GM23338 (cell line): ENCODE results near the gene ST3GAL2. TPM values are rescaled to one million over a fixed set of nuclear protein-coding genes. Genes with fewer than 3 reads are reported as not detected.

Experiments
- ATAC-seq: fragments of 200-7000 bp; cut with Tn5 transposase; 3 replicates; pipeline ENCODE4 v1.9.1; 2020
- DNase-seq: peaks from one replicate; pipeline ENCODE4 v3.0.0-alpha.2; 2015; ENCODE audit warnings: low spot score
- H2AFZ ChIP-seq: fragments of 200-600 bp; sonication (generic); 2 replicates; pipeline ENCODE4 v1.8.0; 2016; ENCODE audit warnings: antibody characterized with exemption, mild to moderate bottlenecking, moderate library complexity
- H3F3A ChIP-seq: fragments of 200-600 bp; sonication (generic); replicated peaks from 2 replicates; pipeline ENCODE4 v1.8.0; 2017; ENCODE audit warnings: antibody characterized with exemption, mixed run types, low read depth
- H3K27ac ChIP-seq: fragments of 200-600 bp; sonication (generic); 2 replicates; pipeline ENCODE4 v1.6.1; 2016; ENCODE audit warnings: low read depth
- H3K27me3 ChIP-seq: fragments of 200-600 bp; sonication (generic); 2 replicates; pipeline ENCODE4 v1.8.0; 2016; ENCODE audit warnings: mild to moderate bottlenecking, mixed run types, moderate library complexity; ENCODE audit not compliant: insufficient read depth
- H3K36me3 ChIP-seq: fragments of 200-600 bp; sonication (generic); 2 replicates; pipeline ENCODE4 v1.8.0; 2016; ENCODE audit warnings: mild to moderate bottlenecking; ENCODE audit not compliant: insufficient read depth
- H3K4me1 ChIP-seq: fragments of 200-600 bp; sonication (generic); 2 replicates; pipeline ENCODE4 v1.8.0; 2016; ENCODE audit warnings: mild to moderate bottlenecking, moderate library complexity; ENCODE audit not compliant: insufficient read depth
- H3K4me2 ChIP-seq: fragments of 200-600 bp; sonication (generic); 2 replicates; pipeline ENCODE4 v1.7.1; 2017; ENCODE audit warnings: mixed run types
- H3K4me3 ChIP-seq: fragments of 200-600 bp; sonication (generic); 2 replicates; pipeline ENCODE4 v1.6.1; 2016; ENCODE audit warnings: mixed run types
- H3K79me2 ChIP-seq: fragments of 200-600 bp; sonication (generic); replicated peaks from 2 replicates; pipeline ENCODE4 v1.8.0; 2017; ENCODE audit warnings: mild to moderate bottlenecking; ENCODE audit not compliant: insufficient read depth
- H3K9me2 ChIP-seq: fragments of 200-600 bp; sonication (generic); 2 replicates; pipeline ENCODE4 v1.8.0; 2017; ENCODE audit not compliant: insufficient read depth
- H4K20me1 ChIP-seq: fragments of 200-600 bp; sonication (generic); replicated peaks from 2 replicates; pipeline ENCODE4 v1.8.0; 2017; ENCODE audit warnings: mild to moderate bottlenecking; ENCODE audit not compliant: insufficient read depth
- H3K27ac Mint-ChIP-seq: 2 replicates; pipeline ENCODE4 v1.8.0; 2020; ENCODE audit warnings: inconsistent platforms, mild to moderate bottlenecking, moderate library complexity, mixed read lengths
- H3K27me3 Mint-ChIP-seq: 3 replicates; pipeline ENCODE4 v1.8.0; 2022; ENCODE audit warnings: low read depth, mild to moderate bottlenecking, moderate library complexity, mixed read lengths, inconsistent platforms; ENCODE audit not compliant: insufficient read depth, poor library complexity
- H3K36me3 Mint-ChIP-seq: 3 replicates; pipeline ENCODE4 v1.8.0; 2021; ENCODE audit warnings: low read depth, mild to moderate bottlenecking, inconsistent platforms, moderate library complexity, mixed read lengths
- H3K4me1 Mint-ChIP-seq: 3 replicates; pipeline ENCODE4 v1.8.0; 2020; ENCODE audit warnings: mild to moderate bottlenecking, inconsistent platforms, mixed read lengths
- H3K4me3 Mint-ChIP-seq: 3 replicates; pipeline ENCODE4 v1.8.0; 2021; ENCODE audit warnings: moderate library complexity, mild to moderate bottlenecking, inconsistent platforms, mixed read lengths
- H3K9me3 Mint-ChIP-seq: 3 replicates; pipeline ENCODE4 v1.8.0; 2020; ENCODE audit warnings: moderate library complexity, mild to moderate bottlenecking, inconsistent platforms, mixed read lengths
- CREB1 ChIP-seq: fragments of 250-450 bp; sonication (Bioruptor Pico); IDR thresholded peaks from 2 replicates; pipeline ENCODE4 v1.5.0; 2020; ENCODE audit warnings: low read depth, mild to moderate bottlenecking, moderate library complexity
- EZH2phosphoT487 ChIP-seq: fragments of 200-600 bp; sonication (generic); IDR thresholded peaks from one replicate; pipeline ENCODE4 v1.8.1; 2018; ENCODE audit warnings: antibody characterized with exemption; ENCODE audit not compliant: unreplicated experiment
- JUNB ChIP-seq: IDR thresholded peaks from one replicate; pipeline ENCODE4 v1.6.1; 2016; ENCODE audit warnings: antibody characterized with exemption; ENCODE audit not compliant: unreplicated experiment
- NANOG ChIP-seq: IDR thresholded peaks from 2 replicates; pipeline ENCODE4 v1.6.1; 2016; ENCODE audit warnings: antibody characterized with exemption, borderline replicate concordance
- POLR2AphosphoS5 ChIP-seq: IDR thresholded peaks from 2 replicates; pipeline ENCODE4 v1.6.1; 2016; ENCODE audit warnings: antibody characterized with exemption, low read depth
- REST ChIP-seq: IDR thresholded peaks from one replicate; pipeline ENCODE4 v1.6.1; 2018; ENCODE audit warnings: antibody characterized with exemption; ENCODE audit not compliant: unreplicated experiment
- STAT1 ChIP-seq: IDR thresholded peaks from one replicate; pipeline ENCODE4 v1.6.1; 2016; ENCODE audit warnings: antibody characterized with exemption; ENCODE audit not compliant: unreplicated experiment
- ZNF331 ChIP-seq: fragments of 250-450 bp; sonication (Bioruptor Pico); IDR thresholded peaks from 2 replicates; pipeline ENCODE4 v1.5.0; 2020; ENCODE audit warnings: low read depth, mild to moderate bottlenecking, moderate library complexity
- polyA plus RNA-seq: library from polyadenylated mRNA; unstranded; fragments of >200 nt; fragmentation: Nextera tagmentation; extraction: Ambion mirVana; gene quantifications from 2 replicates; pipeline ENCODE4 v1.2.1, GENCODE V29; 2016
- total RNA-seq: library from RNA; depleted of rRNA; stranded (reverse); fragments of >200 nt; shearing (Covaris generic); gene quantifications from 2 replicates; pipeline ENCODE4 v1.2.3, GENCODE V29; 2014
- TF ChIP-seq, protein P1 (sequence below), 2 experiments: fragments of 200-600 bp in 1 of 2; sonication (generic) in 1 of 2; conservative IDR thresholded peaks; 2 replicates each; pipeline versions ENCODE4 v1.5.1 to v1.6.1; 2016 to 2017; ENCODE audit warnings: antibody characterized with exemption in 2 of 2, low read depth in 2 of 2, mild to moderate bottlenecking in 2 of 2, moderate library complexity in 1 of 2

ST3GAL2 gene
- total and polyA plus RNA-seq, 2 experiments from 2014 or later, result 12.3 to 39.8 TPM

DNA sequence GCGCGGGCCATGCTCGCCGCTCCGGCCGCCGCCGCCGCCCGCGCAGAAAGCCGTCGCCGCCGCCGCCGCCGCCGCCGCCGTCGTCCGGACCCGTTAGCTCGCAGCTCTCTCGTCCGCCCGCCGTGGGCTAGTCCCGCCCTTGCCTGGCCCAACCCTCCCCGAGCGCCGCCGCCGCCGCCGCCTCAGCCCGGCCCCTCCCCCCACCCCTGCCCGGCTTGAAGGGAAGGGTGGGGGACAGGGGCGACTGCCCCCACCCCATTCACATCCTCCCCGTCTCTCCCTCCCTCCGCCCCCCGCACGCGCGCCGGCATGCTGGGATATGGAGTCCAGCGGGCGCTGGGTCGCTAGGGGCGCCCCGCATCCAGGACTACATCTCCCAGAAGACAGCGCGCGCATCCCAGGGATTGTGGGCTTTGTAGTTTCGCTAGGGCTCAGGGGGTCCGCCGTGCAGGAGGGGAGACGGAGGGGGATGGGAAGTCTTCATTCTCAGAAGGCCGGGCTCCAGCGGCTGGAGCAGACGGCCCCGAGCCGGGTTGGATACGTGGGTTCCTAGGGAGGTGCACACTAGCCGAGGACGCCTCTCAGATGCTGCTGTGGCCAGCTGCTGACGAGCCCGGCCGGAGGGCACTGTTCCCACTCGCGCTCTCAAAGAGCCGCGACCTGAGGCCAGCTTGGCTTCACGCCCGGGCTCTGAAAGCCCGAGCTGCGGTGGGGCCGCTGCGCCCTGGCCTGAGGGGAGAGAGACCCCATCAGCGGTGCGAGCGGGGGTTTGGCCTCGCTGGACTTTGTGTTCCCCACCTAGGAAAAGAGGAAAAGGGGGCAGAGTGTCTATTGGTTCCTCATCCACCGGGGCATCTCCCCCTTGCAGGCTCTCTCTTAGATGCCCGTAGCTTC, at the start of gene ST3GAL2 (continued):
- TF ChIP-seq STAT1, result no peak

DNA sequence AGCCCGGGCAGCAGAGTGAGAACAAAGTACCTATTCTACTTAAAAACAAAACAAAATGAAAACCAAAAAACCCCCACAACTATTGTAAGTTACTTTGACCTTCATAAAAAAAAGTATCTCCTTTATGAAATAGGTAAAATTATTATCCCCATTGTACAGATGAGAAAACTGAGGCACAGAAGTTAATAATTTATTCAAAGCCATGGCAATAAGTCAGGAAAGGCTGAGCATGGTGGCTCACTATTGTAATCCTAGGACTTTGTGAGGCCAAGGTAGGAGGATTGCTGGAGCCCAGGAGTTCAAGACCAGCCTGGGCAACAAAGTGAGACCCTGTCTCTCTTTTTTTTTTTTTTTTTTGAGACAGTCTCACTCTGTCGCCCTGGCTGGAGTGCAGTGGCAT, 46.0 kb upstream of the ST3GAL2 start:
- no peaks in the 10 kb centered on the region for H3K9me2 ChIP-seq
- DNase-seq, result no peak
- H3F3A ChIP-seq, result no peaks in the 10 kb centered on the region
- no peak overlapping the region for H3K27ac Mint-ChIP-seq
- no peaks in the 10 kb centered on the region for H3K27me3 ChIP-seq
- H3K4me3 Mint-ChIP-seq, result no peak overlapping the region
- H3K36me3 Mint-ChIP-seq, result peaks cover 19% of the 10 kb centered on the region
- H4K20me1 ChIP-seq, result no peaks in the 10 kb centered on the region; the same call in 1 of the 2 replicates
- H3K4me3 ChIP-seq, result no peak overlapping the region
- H3K4me2 ChIP-seq, result no peak overlapping the region
- no peaks in the 10 kb centered on the region for H3K4me1 ChIP-seq
- no peaks in the 10 kb centered on the region for H3K79me2 ChIP-seq
- H3K36me3 ChIP-seq, result no peaks in the 10 kb centered on the region
- H2AFZ ChIP-seq, result no peak overlapping the region
- H3K27me3 Mint-ChIP-seq, result peaks cover 5% of the 10 kb centered on the region
- no peaks in the 10 kb centered on the region for H3K9me3 Mint-ChIP-seq
- no peaks in the 10 kb centered on the region for H3K4me1 Mint-ChIP-seq
- H3K27ac ChIP-seq, result no peak overlapping the region
- ATAC-seq, result no peak
- TF ChIP-seq EZH2phosphoT487 (no peak), NANOG (no peak), POLR2AphosphoS5 (no peak)
- TF ChIP-seq, protein P1, sequence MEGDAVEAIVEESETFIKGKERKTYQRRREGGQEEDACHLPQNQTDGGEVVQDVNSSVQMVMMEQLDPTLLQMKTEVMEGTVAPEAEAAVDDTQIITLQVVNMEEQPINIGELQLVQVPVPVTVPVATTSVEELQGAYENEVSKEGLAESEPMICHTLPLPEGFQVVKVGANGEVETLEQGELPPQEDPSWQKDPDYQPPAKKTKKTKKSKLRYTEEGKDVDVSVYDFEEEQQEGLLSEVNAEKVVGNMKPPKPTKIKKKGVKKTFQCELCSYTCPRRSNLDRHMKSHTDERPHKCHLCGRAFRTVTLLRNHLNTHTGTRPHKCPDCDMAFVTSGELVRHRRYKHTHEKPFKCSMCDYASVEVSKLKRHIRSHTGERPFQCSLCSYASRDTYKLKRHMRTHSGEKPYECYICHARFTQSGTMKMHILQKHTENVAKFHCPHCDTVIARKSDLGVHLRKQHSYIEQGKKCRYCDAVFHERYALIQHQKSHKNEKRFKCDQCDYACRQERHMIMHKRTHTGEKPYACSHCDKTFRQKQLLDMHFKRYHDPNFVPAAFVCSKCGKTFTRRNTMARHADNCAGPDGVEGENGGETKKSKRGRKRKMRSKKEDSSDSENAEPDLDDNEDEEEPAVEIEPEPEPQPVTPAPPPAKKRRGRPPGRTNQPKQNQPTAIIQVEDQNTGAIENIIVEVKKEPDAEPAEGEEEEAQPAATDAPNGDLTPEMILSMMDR (conservative IDR thresholded peaks at IDR 0.05; ENCODE audit: low read depth in 2 of 2), result no peak

DNA sequence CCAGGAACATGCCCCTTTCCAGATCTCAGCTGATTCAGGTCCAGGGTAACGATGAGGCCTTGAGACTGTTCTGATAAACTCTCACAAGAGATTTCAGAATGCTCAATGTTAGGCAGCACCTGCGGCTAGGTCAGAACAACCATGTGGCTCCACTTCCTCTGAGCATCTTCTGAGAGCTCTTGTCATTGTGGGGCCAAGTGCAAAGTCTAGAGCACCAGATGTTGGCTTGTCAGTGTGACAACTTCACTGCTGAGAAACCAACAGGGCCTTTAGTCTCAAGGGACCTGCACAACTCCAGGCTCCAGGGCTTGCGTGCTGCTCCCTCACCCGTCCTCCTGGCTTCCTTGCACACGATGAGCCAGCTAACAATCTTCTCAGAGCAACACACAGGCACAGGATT, 44.5 kb upstream of the ST3GAL2 start:
- no peaks in the 10 kb centered on the region for H3K4me1 ChIP-seq
- H3K79me2 ChIP-seq, result no peaks in the 10 kb centered on the region
- no peak for ATAC-seq
- Mint-ChIP-seq H3K4me1 (peaks cover 7% of the 10 kb centered on the region; the same call in 2 of the 3 replicates), H3K36me3 (peaks cover 17% of the 10 kb centered on the region), H3K9me3 (no peaks in the 10 kb centered on the region), H3K27ac (no peak overlapping the region), H3K4me3 (no peak overlapping the region), H3K27me3 (peaks cover 10% of the 10 kb centered on the region)
- no peaks in the 10 kb centered on the region for H3F3A ChIP-seq
- H3K27me3 ChIP-seq, result no peaks in the 10 kb centered on the region
- H3K9me2 ChIP-seq, result no peaks in the 10 kb centered on the region
- H3K4me2 ChIP-seq, result no peak overlapping the region
- H3K27ac ChIP-seq, result no peak overlapping the region
- no peak overlapping the region for H3K4me3 ChIP-seq
- no peak overlapping the region for H2AFZ ChIP-seq
- no peak for DNase-seq
- H3K36me3 ChIP-seq, result no peaks in the 10 kb centered on the region
- H4K20me1 ChIP-seq, result no peaks in the 10 kb centered on the region; the same call in 1 of the 2 replicates
- TF ChIP-seq REST (no peak), JUNB (no peak), CREB1 (no peak), ZNF331 (CRISPR knock-in tag) (no peak)
- TF ChIP-seq, protein P1 (conservative IDR thresholded peaks at IDR 0.05; ENCODE audit: low read depth in 2 of 2), result no peak
